ENCODE measurements around the gene MRPL18.

Gene MRPL18

DNA sequence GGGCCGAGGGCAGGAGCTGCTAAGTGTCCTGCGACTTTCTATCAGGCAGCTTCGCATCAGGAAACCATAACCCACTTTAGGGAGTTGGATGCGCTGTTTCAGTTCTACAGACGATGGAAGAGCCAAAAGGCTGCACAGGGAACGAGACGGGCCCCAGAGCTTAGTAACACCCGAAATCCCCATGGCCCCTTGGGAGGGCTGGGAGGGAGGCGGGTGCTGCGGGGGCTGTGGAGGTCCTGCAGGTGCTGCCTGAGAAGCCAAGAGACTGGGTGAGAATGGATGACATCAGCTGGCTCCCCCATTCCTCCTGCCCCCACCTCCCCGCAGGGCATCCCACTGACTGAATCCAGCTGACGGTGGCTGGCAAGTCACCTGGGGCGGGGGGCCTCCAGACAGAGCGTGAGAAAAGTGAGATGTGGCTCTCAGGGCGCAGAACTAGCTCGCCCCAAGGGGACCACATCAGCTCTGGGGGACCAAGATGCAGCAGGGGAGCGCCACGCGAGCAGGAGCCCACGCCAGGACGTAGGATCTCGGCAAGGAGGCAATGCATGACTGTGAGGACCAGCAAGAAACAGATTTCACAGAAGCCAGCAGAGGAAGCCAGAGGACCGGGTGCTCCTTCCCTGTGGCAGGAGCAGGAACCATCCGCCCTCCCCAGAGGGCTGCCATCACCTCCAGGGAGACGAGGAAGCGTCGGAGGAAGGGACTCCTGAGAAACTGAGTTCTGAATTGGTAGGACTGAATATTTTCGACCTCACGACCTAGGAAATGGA, 46.6 kb downstream of the MRPL18 start:
- DNase-seq (ENCODE audit: low read depth, low spot score) = no peak
- no peak for TF ChIP-seq FOXP2 (optimal IDR thresholded peaks at IDR 0.05; ENCODE audit: control extremely low read depth, extremely low read length, insufficient read depth)
- TF ChIP-seq POLR2AphosphoS5 (IDR thresholded peaks at IDR 0.05; ENCODE audit: borderline replicate concordance, low read depth, low read length) = no peak
- TF ChIP-seq EZH2 (IDR thresholded peaks at IDR 0.05) = no peak
- Histone ChIP-seq H3K4me3 (no peak overlapping the region), H3K36me3 (ENCODE audit: insufficient read depth, low read length) (no peaks in the 10 kb centered on the region), H3K9ac (ENCODE audit: insufficient read length) (no peak overlapping the region), H3K9me3 (ENCODE audit: low read depth, low read length) (no peaks in the 10 kb centered on the region), H3K27ac (no peak overlapping the region)

DNA sequence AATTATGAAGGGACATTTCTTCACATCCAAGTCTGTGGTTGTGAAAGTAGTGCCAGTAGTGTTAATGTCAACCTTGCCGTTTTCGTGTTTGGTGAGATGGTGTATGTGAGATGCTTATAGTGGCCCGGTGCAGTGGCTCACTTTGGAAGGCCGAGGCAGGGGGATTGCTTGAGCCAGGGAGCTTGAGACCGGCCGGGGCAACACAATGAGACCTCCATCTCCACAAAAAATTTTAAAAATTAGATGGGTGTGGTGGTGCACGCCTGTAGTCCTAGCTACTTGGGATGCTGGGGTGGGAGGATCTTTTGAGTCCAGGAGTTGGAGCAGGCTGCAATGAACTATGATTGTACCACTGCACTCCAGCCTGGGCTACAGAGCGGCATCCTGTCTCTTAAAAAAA, 47.2 kb downstream of the MRPL18 start:
- Histone ChIP-seq H3K4me3 (no peak overlapping the region), H3K9ac (ENCODE audit: insufficient read length) (no peak overlapping the region), H3K27ac (no peak overlapping the region), H3K36me3 (ENCODE audit: insufficient read depth, low read length) (no peaks in the 10 kb centered on the region), H3K9me3 (ENCODE audit: low read depth, low read length) (no peaks in the 10 kb centered on the region)
- no peak for DNase-seq (ENCODE audit: low read depth, low spot score)
- TF ChIP-seq EZH2 (IDR thresholded peaks at IDR 0.05) (no peak), FOXP2 (optimal IDR thresholded peaks at IDR 0.05; ENCODE audit: control extremely low read depth, extremely low read length, insufficient read depth) (no peak), POLR2AphosphoS5 (IDR thresholded peaks at IDR 0.05; ENCODE audit: borderline replicate concordance, low read depth, low read length) (no peak)

DNA sequence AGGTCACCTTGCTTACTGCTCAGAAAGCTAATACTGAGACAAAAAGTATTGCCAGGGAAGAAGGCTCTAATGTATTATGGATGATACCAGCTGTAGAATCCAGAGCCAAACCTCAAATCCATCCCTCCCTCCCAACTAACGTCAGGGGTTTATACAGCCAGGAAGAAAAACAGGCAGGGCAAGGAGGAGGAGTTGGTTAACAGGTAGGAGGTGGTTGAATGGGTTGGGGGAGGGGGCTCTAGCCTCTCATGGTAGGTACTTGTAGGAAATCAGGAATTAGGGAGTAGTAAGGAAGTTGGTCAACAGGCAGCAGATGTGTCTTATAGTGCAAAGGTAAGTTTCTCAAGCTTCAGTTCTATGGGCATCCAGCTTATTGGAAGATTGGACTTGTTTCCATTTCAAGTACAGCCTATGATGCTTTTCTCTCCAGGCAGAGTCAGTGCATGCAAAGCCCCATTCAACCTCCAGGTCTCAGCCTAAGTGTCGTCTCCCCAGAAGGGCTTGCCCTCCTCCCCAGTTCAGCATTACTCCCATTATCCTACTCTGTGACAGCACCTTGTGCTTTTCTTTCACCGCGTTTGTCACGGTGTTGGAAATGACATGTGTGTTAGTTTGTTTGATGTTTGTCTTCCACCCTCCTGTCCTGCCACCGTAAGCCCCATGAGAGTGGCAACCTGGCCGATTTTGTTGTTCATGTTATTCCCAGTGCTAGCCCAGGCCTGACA, 47.9 kb downstream of the MRPL18 start:
- no peak overlapping the region for H3K27ac ChIP-seq
- TF ChIP-seq EZH2 (IDR thresholded peaks at IDR 0.05) = no peak
- no peak for TF ChIP-seq POLR2AphosphoS5 (IDR thresholded peaks at IDR 0.05; ENCODE audit: borderline replicate concordance, low read depth, low read length)
- no peak for TF ChIP-seq FOXP2 (optimal IDR thresholded peaks at IDR 0.05; ENCODE audit: control extremely low read depth, extremely low read length, insufficient read depth)
- no peaks in the 10 kb centered on the region for H3K36me3 ChIP-seq (ENCODE audit: insufficient read depth, low read length)
- no peak overlapping the region for H3K9ac ChIP-seq (ENCODE audit: insufficient read length)
- DNase-seq (ENCODE audit: low read depth, low spot score) = no peak
- no peaks in the 10 kb centered on the region for H3K9me3 ChIP-seq (ENCODE audit: low read depth, low read length)
- no peak overlapping the region for H3K4me3 ChIP-seq

DNA sequence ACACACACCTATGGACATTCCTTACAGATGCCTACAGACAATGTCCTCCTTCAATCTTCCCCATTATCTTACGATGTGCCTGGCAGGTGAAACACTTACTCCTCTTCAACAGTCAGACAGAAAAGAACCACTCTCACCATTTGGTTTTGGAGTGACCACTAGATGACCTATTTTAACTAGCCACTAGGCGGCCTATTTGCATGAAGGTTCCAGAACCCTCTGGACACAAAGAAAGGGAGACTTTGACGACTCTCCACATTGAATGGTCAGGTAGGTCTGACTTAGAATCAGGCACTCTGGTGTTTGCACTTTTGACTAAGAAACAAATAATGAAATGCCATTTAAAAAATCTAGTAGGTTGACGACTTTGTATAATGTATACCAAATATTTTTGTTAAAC, 51.8 kb downstream of the MRPL18 start:
- Histone ChIP-seq H3K9ac (ENCODE audit: insufficient read length) (no peak overlapping the region), H3K36me3 (ENCODE audit: insufficient read depth, low read length) (no peaks in the 10 kb centered on the region), H3K27ac (no peak overlapping the region), H3K4me3 (no peak overlapping the region), H3K9me3 (ENCODE audit: low read depth, low read length) (no peaks in the 10 kb centered on the region)
- TF ChIP-seq FOXP2 (optimal IDR thresholded peaks at IDR 0.05; ENCODE audit: control extremely low read depth, extremely low read length, insufficient read depth) = no peak
- TF ChIP-seq EZH2 (IDR thresholded peaks at IDR 0.05) = no peak
- no peak for TF ChIP-seq POLR2AphosphoS5 (IDR thresholded peaks at IDR 0.05; ENCODE audit: borderline replicate concordance, low read depth, low read length)
- no peak for DNase-seq (ENCODE audit: low read depth, low spot score)

DNA sequence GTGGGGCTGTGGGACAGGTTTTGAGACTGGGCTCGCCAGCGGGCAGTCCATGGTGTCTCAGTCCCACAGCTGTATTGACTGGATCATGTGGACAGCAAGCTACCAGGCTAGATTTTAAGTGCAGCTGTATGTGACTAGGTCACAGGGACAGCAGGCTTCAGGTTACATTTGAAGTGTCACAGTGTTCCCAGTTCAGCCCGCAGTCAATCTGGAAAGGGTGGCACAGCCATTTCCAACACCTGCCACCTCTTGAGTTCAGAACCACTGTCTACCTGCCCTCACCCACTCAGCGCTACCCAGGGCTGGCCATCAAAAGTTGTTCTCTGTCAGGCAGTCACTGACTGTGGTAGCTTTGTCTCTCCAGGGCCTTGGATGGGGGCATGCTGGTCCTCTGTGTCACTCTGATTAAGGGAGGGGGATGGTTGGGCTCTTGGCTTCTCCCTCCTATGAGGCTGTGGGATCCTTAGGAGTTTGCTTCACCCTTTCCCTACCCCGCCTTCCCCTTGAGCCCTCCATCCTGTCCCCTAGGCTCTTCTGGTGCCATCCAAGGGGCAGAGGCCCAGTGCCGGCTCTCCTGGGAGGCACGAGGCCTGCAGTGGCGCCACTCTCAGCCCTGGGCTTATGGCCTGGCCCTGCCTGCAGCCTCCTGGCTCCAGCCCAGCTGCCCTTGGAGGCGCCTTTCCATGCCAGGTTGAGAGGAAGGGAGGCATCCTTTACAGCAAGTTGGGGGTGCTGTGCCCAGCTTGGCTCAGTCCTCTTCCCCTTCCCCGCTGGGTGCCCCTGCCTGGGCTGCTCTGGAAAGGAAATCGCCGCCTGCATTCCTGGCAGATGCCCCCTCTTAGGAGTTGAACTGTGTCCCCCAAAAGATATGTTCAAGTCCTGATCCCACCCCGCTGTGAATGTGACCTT, 54.7 kb downstream of the MRPL18 start:
- TF ChIP-seq POLR2AphosphoS5 (IDR thresholded peaks at IDR 0.05; ENCODE audit: borderline replicate concordance, low read depth, low read length) (no peak), EZH2 (IDR thresholded peaks at IDR 0.05) (no peak), FOXP2 (optimal IDR thresholded peaks at IDR 0.05; ENCODE audit: control extremely low read depth, extremely low read length, insufficient read depth) (no peak)
- no peak overlapping the region for H3K27ac ChIP-seq
- H3K36me3 ChIP-seq (ENCODE audit: insufficient read depth, low read length) = no peaks in the 10 kb centered on the region
- H3K9me3 ChIP-seq (ENCODE audit: low read depth, low read length) = no peaks in the 10 kb centered on the region
- H3K4me3 ChIP-seq = no peak overlapping the region
- DNase-seq (ENCODE audit: low read depth, low spot score) = no peak
- H3K9ac ChIP-seq (ENCODE audit: insufficient read length) = no peak overlapping the region

Measured in SK-N-MC (cell line).